GM18868 (cell line): ENCODE measurements around the gene QKI.
"Not testable (repeated sequence)": the region's sequence is repeated elsewhere in the genome, so short reads cannot be mapped to it uniquely, and the experiment has no call there.

Experiments
- ATAC-seq: cut with Tn5 transposase; IDR thresholded peaks from one replicate; pipeline ENCODE4 v1.9.1; 2021; ENCODE audit warnings: mild to moderate bottlenecking, moderate library complexity; ENCODE audit not compliant: unreplicated experiment

The QKI gene

GRCh38 chr6:163413345-163414116 is 987 bp upstream of the QKI start:
- peak; percentile 49 for ATAC-seq

- peak; percentile 2 for ATAC-seq
These were observed 565 bp downstream of the QKI start for GRCh38 chr6:163414946-163415619.

- ATAC-seq: peak; percentile 3
These were observed 1.4 kb downstream of the QKI start for GRCh38 chr6:163415620-163416556.

DNA sequence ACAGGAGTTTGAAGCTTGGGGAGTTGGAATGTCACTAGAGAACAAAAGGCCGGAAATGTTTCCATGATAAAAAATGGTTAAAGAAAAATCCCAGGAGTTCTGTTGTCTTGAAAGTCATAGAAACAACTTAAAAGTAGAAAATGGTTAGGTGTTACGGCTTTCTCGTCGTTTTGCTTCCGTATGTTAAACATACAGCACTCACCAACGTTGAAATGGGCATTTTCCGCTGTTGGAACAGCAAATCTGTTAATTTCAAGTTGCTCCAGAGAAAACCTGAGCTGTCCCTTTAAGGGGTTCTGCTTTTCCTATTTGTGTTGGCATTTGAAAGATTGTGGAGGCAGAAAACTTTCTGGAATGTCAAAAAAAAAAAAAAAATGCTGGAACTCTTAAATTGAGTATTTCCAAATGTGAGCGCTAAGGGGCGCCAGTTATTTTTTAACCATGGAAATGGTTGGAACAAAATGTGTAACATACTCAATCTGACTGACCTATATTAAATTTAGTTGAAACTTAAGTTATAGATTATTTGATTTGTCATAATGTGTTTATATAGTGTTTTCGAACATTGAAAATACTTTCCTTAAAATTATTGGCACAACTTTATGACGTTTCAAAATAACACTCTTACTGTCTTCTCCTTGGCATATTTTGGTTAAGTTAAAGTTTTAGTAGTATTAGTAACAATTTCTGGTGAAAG is 2.2 kb downstream of the QKI start:
- ATAC-seq: no peak

- no peak for ATAC-seq
These were observed 3.1 kb downstream of the QKI start for GRCh38 chr6:163417595-163417994.

DNA sequence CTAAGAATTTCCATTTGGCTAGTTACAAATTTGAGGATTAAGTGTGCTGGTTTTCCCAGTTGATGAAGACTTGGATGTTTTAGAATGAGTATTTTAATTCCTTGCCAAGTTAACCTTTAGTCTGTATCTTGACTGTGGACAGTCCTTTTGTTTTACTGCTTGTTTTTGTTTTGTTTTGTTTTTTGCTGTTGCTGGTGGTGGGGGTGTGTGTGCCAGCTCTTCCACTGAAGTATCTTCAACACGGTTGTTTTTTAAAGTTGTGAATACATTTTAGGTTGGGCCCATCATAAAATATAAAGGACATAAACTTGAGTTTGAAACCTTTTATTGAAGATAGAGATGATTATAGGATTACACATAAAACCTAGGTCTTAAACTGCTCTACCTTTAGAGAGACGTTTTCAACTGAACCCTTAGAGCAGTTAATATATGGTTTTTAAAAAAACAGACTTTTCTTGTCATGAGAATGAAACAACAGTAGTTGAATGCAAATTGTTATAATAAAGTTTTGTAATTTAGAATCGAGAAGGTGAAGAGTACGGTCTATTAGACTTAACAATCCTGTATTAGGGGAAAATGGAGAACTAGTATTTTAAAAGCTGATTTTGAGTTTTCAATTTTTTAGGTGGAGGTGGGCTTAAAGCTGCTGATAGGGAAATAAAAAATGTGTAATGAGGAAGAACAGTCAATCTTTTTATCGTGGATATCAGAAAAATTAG is 4.0 kb downstream of the QKI start:
- no peak for ATAC-seq

DNA sequence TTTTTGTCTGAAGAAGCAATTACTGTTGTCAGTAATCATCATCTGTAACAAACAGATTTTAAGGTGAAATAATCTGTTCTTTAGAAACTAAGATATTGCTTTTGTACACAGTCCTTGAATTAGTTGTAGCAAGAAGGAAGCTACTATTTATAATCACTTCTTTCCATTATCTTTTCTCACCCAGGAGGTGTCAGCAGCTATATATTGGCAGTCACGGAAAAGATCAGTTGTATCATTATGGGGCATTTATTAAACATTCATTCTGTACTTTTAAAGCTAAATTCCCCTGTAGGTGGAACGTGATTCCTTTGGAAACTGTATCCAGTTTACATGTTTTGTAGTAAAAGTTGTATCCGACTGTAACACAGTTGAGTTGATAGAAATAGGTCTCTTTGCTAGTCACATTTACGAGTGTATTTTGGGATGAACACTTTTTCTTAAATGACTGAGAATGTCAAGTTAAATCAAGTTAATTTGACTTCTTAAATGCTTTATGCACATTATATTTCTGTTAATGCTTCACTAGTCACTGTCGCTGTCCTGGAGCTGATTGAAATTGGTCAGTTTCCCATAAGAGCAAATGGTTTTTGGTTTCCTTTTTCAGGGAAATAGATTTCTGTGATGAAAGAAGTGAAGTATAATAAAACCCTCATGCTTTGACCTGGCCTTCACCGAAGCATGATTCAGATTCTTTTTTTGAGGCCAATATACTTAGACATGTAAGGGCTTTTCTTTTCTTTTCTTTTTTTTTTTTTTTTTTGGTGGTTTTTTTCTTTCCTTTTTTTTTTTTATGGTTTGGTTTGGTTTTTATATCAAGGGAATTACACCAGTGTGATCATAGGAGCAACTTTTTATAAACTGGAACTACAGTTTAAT is 5.1 kb downstream of the QKI start:
- ATAC-seq: no peak

DNA sequence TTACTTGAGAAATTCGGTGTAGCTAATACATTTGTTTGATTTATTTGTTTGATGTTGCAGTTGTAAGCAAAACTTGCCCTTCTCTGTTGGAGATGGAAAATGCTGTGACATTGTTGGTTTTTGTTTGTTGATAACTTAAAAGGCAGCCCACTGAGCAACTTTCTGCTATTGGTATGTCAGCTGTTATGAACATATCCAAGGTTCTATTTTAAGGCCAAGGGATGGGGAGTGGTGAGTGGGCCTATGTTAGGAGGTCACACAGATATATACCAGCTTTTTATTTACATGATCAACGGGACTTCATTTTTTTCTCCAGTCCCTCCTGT is 5.7 kb downstream of the QKI start:
- ATAC-seq: no peak

GRCh38 chr6:163422550-163422949 is 8.0 kb downstream of the QKI start:
- no peak for ATAC-seq

DNA sequence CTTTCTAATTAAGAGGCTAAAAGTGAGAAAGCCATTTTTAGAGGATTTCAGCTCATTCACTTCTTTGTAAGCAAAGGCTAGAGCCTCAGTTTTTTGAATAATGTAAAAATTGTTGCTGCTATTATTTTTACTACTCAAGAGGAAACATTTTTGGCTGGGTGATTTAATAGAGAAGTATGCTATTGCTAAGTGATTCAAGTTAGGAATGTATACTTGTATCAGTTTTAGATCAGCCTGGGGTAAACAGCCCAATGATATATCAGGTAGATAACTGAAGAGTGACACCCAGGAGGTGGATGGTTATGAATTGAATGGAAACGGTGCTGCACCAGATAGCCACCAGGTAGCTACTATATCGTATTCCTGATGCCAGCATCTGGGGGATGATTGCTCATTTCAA is 9.2 kb downstream of the QKI start:
- ATAC-seq: no peak

DNA sequence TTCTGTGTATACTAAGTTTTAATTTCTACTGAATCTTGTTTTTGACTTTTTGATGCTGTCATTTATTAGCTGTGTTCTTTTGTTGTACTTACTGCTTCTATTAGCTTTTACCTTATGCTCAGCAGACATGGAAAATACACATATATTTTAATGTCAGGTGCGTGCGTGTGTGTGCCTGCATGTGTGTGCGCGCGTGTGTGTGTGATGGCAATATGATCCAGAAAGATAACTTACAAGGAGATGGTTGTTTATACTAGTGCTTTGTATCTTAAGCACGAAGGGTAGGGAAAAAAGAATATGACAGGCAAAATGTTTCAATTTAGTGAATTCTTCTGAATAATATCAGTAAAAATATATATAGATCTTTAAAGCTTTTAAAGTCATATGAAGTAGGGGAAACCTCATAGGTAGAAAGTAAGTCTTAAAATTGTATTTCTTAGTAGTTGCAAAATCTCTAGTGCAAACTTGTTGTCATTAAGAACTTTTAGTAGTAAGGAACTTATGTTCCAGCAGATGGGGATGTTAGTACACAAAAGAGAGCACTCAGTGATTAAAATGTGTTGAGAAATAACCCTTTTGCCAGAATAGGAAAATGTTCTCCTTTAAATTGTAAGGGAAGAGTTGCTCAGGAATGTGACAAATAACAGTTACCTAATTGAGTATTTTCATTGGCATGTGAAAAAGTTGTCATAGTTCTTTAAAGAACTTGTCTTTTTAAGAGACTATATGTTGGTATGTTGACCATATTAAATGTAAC is 13.2 kb downstream of the QKI start:
- ATAC-seq: peak; percentile 56

- ATAC-seq: no peak
These were observed 13.9 kb downstream of the QKI start for GRCh38 chr6:163428373-163428772.

DNA sequence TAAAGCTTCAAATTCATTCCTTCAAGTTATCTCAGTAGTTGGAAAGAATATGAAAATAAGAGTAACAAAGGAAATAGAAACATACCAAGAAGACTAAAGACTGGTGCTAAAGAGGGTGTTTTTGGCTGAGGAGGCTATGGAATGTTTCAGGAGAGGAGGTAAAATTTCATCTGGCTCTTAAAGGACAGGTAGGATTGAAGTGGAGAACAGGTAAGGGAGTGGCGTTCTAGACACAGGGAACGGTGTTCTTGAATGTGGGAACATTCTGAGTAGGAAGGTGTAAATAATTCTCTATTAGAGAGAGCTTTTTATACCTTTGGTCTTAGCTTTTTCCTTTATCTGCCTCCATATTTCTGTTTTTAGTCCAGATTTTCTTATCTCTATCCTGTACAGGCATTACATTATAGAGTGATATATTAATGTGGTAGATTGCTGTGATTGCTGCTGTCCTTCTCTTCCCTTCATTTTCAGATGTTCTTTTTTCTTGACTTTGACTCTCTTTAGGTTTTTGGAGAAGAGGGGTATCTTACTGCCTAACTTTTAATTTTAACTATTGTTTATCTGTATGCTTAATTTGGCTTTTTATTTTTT is 15.4 kb downstream of the QKI start:
- ATAC-seq: no peak

- ATAC-seq: no peak
These were observed 17.8 kb downstream of the QKI start for GRCh38 chr6:163432300-163432699.

DNA sequence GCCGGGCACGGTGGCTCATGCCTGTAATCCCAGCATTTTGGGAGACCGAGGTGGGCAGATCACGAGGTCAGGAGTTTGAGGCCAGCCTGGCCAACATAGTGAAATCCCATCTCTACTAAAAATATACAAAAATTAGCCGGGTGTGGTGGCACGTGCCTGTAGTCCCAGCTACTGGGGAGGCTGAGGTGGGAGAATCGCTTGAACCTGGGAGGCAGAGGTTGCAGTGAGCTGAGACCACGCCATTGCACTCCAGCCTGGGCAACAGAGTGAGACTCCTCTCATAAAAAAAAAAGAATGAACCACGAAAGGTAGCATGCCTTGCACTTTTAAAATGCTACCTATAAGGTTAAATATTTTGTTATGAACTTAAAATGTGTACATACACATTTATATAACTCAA is 19.0 kb downstream of the QKI start:
- not testable (repeated sequence) for ATAC-seq

- ATAC-seq: no peak
These were observed 20.5 kb downstream of the QKI start for GRCh38 chr6:163435023-163435422.

DNA sequence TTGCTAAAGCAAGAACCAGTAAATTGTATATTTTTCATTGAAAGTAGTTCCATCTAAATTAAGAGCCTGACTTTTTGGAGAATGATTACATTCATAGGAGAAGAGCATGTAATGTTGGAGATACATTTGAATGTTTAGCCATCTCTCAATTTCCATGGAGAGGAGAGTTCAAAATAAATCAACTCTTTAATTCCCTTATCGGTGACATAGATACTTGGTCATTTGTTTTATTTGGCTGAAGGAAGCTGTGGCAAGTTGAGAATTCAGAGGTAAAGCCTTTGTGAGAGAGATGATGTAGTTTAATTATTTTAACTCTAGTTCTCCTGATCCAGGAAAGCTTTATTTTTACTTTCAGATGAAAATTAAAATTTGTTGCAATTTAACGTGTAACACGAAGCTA is 22.3 kb downstream of the QKI start:
- ATAC-seq: no peak

- ATAC-seq: no peak
These were observed 22.9 kb downstream of the QKI start for GRCh38 chr6:163437466-163437865.
